ENCODE data around the gene HNRNPK.

The HNRNPK gene

GRCh38 chr9:83932851-83933250 is 47.2 kb downstream of the HNRNPK start:
- DNase-seq (ENCODE audit: low read depth): no peak
- TF ChIP-seq, protein P1, sequence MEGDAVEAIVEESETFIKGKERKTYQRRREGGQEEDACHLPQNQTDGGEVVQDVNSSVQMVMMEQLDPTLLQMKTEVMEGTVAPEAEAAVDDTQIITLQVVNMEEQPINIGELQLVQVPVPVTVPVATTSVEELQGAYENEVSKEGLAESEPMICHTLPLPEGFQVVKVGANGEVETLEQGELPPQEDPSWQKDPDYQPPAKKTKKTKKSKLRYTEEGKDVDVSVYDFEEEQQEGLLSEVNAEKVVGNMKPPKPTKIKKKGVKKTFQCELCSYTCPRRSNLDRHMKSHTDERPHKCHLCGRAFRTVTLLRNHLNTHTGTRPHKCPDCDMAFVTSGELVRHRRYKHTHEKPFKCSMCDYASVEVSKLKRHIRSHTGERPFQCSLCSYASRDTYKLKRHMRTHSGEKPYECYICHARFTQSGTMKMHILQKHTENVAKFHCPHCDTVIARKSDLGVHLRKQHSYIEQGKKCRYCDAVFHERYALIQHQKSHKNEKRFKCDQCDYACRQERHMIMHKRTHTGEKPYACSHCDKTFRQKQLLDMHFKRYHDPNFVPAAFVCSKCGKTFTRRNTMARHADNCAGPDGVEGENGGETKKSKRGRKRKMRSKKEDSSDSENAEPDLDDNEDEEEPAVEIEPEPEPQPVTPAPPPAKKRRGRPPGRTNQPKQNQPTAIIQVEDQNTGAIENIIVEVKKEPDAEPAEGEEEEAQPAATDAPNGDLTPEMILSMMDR (IDR thresholded peaks at IDR 0.05; ENCODE audit: control insufficient read depth, insufficient read depth, low read depth, low read length, missing control alignments): no peak
- no peak overlapping the region for H3K4me3 ChIP-seq (ENCODE audit: control insufficient read depth, low read depth, low read length)

- no peak for DNase-seq (ENCODE audit: low read depth)
- TF ChIP-seq, protein P1 (IDR thresholded peaks at IDR 0.05; ENCODE audit: control insufficient read depth, insufficient read depth, low read depth, low read length, missing control alignments): no peak
- no peak overlapping the region for H3K4me3 ChIP-seq (ENCODE audit: control insufficient read depth, low read depth, low read length)
Measured at GRCh38 chr9:83932011-83932410, 48.0 kb downstream of the HNRNPK start.

DNA sequence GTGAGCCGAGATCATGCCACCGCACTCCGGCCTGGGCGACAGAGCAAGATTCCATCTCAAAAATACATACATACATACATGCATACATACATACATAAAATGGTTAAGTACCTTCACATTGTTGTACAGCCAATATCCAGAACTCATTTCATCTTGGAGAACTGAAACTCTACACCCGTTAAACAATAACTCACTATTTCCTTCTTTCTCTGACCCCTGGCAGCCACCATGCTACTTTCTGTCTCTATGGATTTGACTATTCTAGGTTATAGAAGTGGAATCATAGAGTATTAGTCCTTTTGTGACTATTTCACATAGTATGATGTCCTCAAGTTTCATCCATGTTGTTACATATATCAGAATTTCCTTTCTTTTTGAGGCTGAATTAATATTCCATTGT is 49.1 kb downstream of the HNRNPK start:
- TF ChIP-seq, protein P1 (IDR thresholded peaks at IDR 0.05; ENCODE audit: control insufficient read depth, insufficient read depth, low read depth, low read length, missing control alignments): no peak
- no peak overlapping the region for H3K4me3 ChIP-seq (ENCODE audit: control insufficient read depth, low read depth, low read length)
- no peak for DNase-seq (ENCODE audit: low read depth)

DNA sequence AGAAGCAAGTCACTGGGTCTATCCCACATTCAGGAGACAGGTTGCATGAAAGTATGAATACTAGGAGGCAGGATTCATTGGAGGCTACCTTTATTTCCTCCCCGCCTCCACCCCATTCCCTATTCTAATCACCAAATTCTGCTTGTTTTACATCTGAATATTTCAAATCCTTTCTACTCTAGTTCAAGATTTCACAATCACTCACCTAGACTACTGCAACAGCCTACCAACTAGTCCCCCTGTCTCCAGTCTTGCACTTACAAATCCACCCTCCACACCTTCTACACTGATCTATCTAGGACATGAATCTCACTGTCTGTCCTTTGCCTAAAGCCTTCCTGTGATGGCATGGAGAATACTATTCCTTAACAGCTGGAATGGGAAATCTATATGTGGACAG is 52.4 kb downstream of the HNRNPK start:
- TF ChIP-seq, protein P1 (IDR thresholded peaks at IDR 0.05; ENCODE audit: control insufficient read depth, insufficient read depth, low read depth, low read length, missing control alignments): no peak
- no peak overlapping the region for H3K4me3 ChIP-seq (ENCODE audit: control insufficient read depth, low read depth, low read length)
- no peak for DNase-seq (ENCODE audit: low read depth)

DNA sequence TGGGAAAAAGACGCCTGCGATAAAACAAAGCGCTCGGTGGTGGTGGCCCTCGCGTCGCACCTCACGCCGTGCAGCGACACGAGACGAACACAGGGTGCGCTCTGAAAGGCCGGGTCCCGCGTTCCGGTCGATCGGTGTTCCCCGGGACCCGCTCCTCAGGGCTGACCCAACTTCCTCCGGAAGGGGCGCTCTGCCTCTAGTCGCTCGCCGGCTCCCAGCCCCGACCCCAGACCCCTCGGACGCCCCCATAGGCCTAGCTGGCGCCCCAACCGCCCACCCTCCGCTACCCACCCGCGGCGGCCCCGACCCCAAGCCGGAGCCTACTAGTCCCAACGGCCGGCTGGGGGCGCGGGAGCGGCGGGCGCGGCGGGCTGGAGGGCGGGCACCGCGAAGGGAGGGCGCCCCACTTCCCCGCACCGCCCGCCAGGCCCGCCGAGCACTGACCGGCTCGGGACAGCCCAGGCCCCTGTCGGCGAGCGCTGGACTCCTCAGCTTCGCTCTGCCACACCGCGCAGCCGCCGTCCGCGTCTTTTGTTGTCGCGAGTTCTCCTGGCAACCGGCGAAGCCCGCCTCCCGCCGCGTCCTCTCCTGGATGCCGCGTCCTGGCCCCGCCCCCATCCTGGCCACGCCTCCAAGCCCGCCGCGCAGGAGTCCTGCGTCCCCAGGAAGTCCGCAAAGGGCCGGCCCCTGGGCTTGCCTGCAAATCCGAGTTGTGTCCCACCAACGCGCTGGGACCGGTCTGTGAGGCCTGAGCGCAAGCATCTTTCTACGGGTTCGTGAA is 58.9 kb downstream of the HNRNPK start, which contains the start of gene KIF27:
TSS of gene KIF27 (minus strand) at position 506 of the 781 bp plus-strand sequence. CDS start 5,841 bp downstream, outside the sequence.
- DNase-seq (ENCODE audit: low read depth): peak; percentile 80
- peak within 1 kb of the TSS; percentile 72 for H3K4me3 ChIP-seq (ENCODE audit: control insufficient read depth, low read depth, low read length)
- TF ChIP-seq, protein P1 (IDR thresholded peaks at IDR 0.05; ENCODE audit: control insufficient read depth, insufficient read depth, low read depth, low read length, missing control alignments): peak; percentile 27

DNA sequence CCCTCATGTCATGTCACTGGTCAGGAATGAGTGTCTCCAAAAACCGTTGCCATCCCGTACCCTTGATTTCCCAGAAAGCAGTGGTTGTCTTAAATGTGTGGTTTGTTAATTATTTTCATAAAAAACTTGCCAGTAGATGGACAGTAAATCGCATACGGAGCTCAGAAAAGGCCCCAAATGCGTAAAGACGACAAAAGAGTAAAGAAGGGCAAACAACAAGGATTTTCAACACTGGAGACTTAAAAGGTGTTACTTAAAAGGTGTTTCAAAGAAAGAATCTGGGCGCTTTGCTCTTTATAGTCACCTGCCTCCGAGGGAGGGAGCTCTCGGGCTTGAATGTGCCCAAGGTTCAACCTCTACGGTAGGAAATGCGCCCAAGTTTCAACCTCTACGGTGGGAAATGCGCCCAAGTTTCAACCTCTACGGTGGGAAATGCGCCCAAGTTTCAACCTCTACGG is 59.5 kb downstream of the HNRNPK start:
- H3K4me3 ChIP-seq (ENCODE audit: control insufficient read depth, low read depth, low read length): peak overlapping the region; percentile 72
- no peak for DNase-seq (ENCODE audit: low read depth)
- TF ChIP-seq, protein P1 (IDR thresholded peaks at IDR 0.05; ENCODE audit: control insufficient read depth, insufficient read depth, low read depth, low read length, missing control alignments): peak; percentile 44

All from AG09309 (cell line).